SH-SY5Y (cell line): ENCODE measurements around the gene ROMO1.

Experiments used
- GATA2 ChIP-seq: IDR thresholded peaks from 2 replicates; pipeline ENCODE4 v1.6.1; 2011; ENCODE audit warnings: mild to moderate bottlenecking, low read depth, low read length
- GATA3 ChIP-seq: IDR thresholded peaks from 2 replicates; pipeline ENCODE4 v1.6.1; 2011; ENCODE audit warnings: low read depth, mild to moderate bottlenecking, low read length, moderate library complexity

DNA sequence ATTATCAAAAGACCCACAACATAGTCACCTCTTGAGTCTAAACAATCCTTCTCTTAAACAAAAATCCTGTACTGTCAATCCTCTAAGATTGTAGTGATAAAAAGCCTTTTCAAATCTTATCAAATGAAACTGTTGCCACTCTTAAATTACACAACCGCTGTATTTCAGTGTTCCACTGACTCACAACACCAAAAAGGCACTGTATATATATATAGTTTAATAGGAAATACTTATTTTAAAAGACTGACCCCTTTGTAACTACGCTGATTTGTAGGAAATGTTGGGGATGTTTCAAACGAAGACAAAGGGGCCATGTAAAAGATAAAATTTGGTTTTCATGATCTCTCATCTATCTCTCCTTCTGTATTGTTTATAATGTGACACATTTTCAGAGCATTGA lies 48.6 kb upstream of the ROMO1 start:
- TF ChIP-seq GATA3 (no peak), GATA2 (no peak)
